HepG2 (cell line): Measurements from ENCODE around the gene NPPB. TPM values are rescaled to one million over a fixed set of nuclear protein-coding genes. Genes with fewer than 3 reads are reported as not detected.

ENCODE experiments used
- KLF11 ChIP-seq: IDR thresholded peaks from 2 replicates; pipeline ENCODE4 v1.6.1; 2016; ENCODE audit warnings: missing compliant biosample characterization
- LRRFIP1 ChIP-seq: sonication (generic); formaldehyde crosslinking; conservative IDR thresholded peaks from 2 replicates; pipeline ENCODE4 v1.4.0; 2020; ENCODE audit warnings: missing genetic modification reagents
- MATR3 ChIP-seq: sonication (generic); formaldehyde crosslinking; IDR thresholded peaks from 2 replicates; pipeline ENCODE4 v1.4.0; 2020; ENCODE audit warnings: missing genetic modification reagents
- NCOA5 ChIP-seq: sonication (generic); formaldehyde crosslinking; IDR thresholded peaks from 2 replicates; pipeline ENCODE4 v1.4.0; 2020; ENCODE audit warnings: missing genetic modification reagents
- PLSCR1 ChIP-seq: sonication (generic); formaldehyde crosslinking; IDR thresholded peaks from 2 replicates; pipeline ENCODE4 v1.5.0; 2020; ENCODE audit warnings: missing genetic modification reagents, mild to moderate bottlenecking, borderline replicate concordance
- SIN3A ChIP-seq: IDR thresholded peaks from 2 replicates; pipeline ENCODE4 v1.6.1; 2011; ENCODE audit warnings: low read depth, mild to moderate bottlenecking, control low read depth, low read length, borderline replicate concordance
- THAP11 ChIP-seq: IDR thresholded peaks from 2 replicates; pipeline ENCODE4 v1.6.1; 2016; ENCODE audit warnings: missing biosample characterization, missing genetic modification reagents
- ZBTB46 ChIP-seq: sonication (generic); formaldehyde crosslinking; IDR thresholded peaks from 2 replicates; pipeline ENCODE4 v1.4.0; 2020; ENCODE audit warnings: mild to moderate bottlenecking, missing genetic modification reagents, borderline replicate concordance
- ZNF496 ChIP-seq: sonication (generic); formaldehyde crosslinking; IDR thresholded peaks from 2 replicates; pipeline ENCODE4 v1.8.1; 2023; ENCODE audit warnings: mild to moderate bottlenecking, moderate library complexity, missing genetic modification reagents; ENCODE audit not compliant: insufficient replicate concordance
- ZNF550 ChIP-seq: sonication (generic); formaldehyde crosslinking; IDR thresholded peaks from 2 replicates; pipeline ENCODE4 v1.4.0; 2020; ENCODE audit warnings: mild to moderate bottlenecking, missing genetic modification reagents, borderline replicate concordance
- polyA plus RNA-seq, 8 experiments: library from polyadenylated mRNA; depleted of rRNA in 3 of 8; stranded (reverse) in 7 of 8; unstranded in 1 of 8; fragments of >200 nt; fragmentation: Illumina TruSeq in 4 of 8; extraction: Trizol in 4 of 8; gene quantifications; 2 replicates each; pipeline versions ENCODE4 v1.2.1 to v1.2.3, GENCODE V29; 2011 to 2016; ENCODE audit warnings: low read depth in 4 of 8, missing spikeins in 1 of 8, mixed read lengths in 1 of 8; ENCODE audit not compliant: insufficient read depth in 1 of 8
- total RNA-seq, 5 experiments: library from RNA; depleted of rRNA; stranded (reverse); fragments of >200 nt; fragmentation: Illumina TruSeq; extraction: Trizol; gene quantifications; 2 replicates each; pipeline ENCODE4 v1.2.3, GENCODE V29; 2016; ENCODE audit warnings: low read depth in 1 of 5
- TF ChIP-seq, protein P1 (sequence below): sonication (generic); formaldehyde crosslinking; IDR thresholded peaks from 2 replicates; pipeline ENCODE4 v1.4.0; 2020; ENCODE audit warnings: missing genetic modification reagents
- TF ChIP-seq, protein P2 (sequence below): sonication (generic); formaldehyde crosslinking; IDR thresholded peaks from 2 replicates; pipeline ENCODE4 v1.4.0; 2020; ENCODE audit warnings: mild to moderate bottlenecking, missing genetic modification reagents

NPPB gene
- total and polyA plus RNA-seq, 2 of the 13 experiments (the other 11 are each of a cell fraction or from before 2014, with no cell fraction given), result 1.9 TPM; not detected in 1

DNA sequence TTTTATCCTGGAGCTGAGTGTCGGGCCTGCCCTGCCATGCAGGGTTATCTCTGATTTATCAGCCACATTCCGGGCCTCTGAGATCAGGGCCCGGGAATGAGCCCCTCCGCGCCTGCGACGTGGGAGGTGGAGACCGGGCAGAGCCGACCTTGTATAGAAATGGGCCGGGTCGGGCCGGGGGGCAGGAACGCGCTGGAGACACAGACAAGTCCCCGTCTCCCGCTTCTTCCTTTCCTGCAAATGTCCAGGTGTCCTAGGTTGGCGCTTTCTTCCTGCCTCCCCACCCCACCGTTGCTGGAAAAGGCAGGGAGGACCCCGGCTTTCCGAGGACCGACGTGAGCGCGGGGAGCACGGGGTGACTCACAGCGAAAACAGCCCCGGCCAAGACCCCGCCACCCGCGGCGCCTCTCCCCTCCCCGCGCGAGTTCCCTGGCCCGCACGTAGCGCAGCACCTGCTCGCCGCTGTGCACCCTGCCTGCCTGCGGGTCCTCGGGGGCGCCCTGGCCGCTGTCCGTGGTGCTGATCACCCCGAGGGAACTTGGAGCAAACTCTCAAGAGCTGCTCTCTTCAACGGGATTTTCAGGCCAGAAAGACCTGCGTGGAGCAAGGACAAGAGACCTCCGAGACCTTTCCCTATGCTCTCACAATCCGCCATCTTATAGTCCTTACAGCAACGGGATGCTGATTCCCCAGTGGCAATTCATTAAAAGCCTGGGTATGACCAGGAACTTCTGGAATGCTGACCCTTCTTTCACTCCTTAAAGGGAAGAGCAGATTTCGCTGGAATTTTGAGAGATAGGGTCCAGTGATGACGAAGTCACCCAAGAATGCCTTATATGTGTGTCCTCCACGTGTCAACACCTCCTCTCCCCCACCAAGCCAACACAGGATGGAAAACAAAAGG, 475 bp upstream of the NPPB start (continued):
- peak; percentile 78 for TF ChIP-seq THAP11 (CRISPR knock-in tag)
- TF ChIP-seq SIN3A, result peak; percentile 92; the same call in 1 of the 2 replicates
- no peak for TF ChIP-seq NCOA5 (CRISPR knock-in tag)
- TF ChIP-seq MATR3 (CRISPR knock-in tag), result no peak
- peak; percentile 99 for TF ChIP-seq KLF11 (CRISPR knock-in tag)
- TF ChIP-seq ZNF550 (CRISPR knock-in tag), result no peak
- 0 out of 2 replicates have a peak, but pooled peaks have one; percentile 40 for TF ChIP-seq ZBTB46 (CRISPR knock-in tag)
- TF ChIP-seq PLSCR1 (CRISPR knock-in tag), result peak; percentile 97
- TF ChIP-seq, protein P1, sequence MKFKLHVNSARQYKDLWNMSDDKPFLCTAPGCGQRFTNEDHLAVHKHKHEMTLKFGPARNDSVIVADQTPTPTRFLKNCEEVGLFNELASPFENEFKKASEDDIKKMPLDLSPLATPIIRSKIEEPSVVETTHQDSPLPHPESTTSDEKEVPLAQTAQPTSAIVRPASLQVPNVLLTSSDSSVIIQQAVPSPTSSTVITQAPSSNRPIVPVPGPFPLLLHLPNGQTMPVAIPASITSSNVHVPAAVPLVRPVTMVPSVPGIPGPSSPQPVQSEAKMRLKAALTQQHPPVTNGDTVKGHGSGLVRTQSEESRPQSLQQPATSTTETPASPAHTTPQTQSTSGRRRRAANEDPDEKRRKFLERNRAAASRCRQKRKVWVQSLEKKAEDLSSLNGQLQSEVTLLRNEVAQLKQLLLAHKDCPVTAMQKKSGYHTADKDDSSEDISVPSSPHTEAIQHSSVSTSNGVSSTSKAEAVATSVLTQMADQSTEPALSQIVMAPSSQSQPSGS (CRISPR knock-in tag), result peak; percentile 91
- TF ChIP-seq, protein P2, sequence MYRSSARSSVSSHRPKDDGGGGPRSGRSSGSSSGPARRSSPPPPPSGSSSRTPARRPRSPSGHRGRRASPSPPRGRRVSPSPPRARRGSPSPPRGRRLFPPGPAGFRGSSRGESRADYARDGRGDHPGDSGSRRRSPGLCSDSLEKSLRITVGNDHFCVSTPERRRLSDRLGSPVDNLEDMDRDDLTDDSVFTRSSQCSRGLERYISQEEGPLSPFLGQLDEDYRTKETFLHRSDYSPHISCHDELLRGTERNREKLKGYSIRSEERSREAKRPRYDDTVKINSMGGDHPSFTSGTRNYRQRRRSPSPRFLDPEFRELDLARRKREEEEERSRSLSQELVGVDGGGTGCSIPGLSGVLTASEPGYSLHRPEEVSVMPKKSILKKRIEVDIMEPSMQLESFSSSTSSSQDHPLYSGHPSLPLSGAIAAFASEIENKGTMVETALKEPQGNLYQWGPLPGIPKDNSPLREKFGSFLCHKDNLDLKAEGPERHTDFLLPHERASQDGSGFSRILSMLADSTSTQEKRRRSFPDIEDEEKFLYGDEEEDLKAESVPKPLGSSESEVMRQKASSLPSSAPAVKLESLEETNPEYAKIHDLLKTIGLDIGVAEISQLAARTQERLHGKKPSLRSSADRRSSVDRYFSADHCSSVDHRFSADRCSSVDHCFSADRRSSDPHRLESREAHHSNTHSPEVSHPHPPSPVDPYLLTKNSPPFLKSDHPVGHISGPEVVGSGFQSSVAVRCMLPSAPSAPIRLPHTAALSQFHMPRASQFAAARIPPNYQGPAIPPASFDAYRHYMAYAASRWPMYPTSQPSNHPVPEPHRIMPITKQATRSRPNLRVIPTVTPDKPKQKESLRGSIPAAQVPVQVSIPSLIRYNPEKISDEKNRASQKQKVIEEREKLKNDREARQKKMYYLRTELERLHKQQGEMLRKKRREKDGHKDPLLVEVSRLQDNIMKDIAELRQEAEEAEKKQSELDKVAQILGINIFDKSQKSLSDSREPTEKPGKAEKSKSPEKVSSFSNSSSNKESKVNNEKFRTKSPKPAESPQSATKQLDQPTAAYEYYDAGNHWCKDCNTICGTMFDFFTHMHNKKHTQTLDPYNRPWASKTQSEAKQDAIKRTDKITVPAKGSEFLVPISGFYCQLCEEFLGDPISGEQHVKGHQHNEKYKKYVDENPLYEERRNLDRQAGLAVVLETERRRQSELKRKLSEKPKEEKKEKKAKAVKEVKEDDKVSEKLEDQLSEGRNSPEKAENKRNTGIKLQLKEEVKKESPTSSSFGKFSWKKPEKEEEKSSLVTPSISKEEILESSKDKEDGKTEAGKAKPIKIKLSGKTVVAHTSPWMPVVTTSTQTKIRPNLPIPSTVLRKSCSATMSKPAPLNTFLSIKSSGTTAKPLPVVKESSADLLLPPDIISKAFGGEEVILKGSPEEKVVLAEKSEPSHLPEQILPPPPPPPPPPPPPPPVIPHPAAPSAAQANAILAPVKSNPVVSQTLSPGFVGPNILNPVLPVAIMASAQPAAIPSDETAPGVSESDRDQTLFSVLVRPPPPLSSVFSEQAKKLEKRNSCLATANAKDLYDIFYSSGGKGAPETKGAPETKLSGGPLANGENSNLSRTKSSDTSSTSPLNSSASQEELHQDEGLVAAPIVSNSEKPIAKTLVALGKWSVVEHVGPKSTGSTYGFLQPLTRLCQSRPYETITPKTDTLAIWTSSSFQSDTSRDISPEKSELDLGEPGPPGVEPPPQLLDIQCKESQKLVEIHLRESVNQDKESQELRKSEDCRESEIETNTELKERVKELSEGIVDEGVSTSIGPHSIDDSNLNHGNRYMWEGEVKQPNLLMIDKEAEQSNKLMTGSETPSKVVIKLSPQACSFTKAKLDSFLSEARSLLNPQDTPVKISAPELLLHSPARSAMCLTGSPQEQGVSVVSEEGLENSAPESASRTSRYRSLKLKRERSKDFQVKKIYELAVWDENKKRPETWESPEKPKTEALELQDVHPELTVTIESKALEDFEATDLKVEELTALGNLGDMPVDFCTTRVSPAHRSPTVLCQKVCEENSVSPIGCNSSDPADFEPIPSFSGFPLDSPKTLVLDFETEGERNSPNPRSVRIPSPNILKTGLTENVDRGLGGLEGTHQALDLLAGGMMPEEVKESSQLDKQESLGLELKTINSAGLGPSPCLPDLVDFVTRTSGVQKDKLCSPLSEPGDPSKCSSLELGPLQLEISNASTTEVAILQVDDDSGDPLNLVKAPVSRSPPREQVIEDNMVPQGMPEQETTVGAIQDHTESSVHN (CRISPR knock-in tag), result peak; percentile 96; the same call in 1 of the 2 replicates
- peak; percentile 97 for TF ChIP-seq LRRFIP1 (CRISPR knock-in tag)
- TF ChIP-seq ZNF496, result no peak
